ENCODE results near the gene TBX6.

TBX6 gene

GRCh38 chr16:30054959-30055553 is 36.7 kb downstream of the TBX6 start:
- POLR2A ChIA-PET = interaction anchor here (1.7 kb wide), 1 partner anchor 10 kb away, joined by 7 read pairs; the partner anchor contains the start of gene ALDOA
- CTCF ChIA-PET = interaction anchor here (0.6 to 2.1 kb wide), 17 partner anchors 8 to 355 kb away, joined by 3 to 13 read pairs (median 3); partner anchors contain the start of genes ALDOA, TBX6 and TLCD3B
- peak; percentile 78 for TF ChIP-seq CTCF (IDR thresholded peaks at IDR 0.05; ENCODE audit: control extremely low read depth, extremely low read depth, low read depth, missing control alignments)
- peak; percentile 70 for DNase-seq (ENCODE audit: extremely low spot score)

GRCh38 chr16:30054451-30054850 is 37.3 kb downstream of the TBX6 start:
- ChIA-PET CTCF (interaction anchor here (0.6 to 2.1 kb wide), 11 partner anchors 9 to 354 kb away, joined by 3 to 13 read pairs (median 4); partner anchors contain the start of gene ALDOA), POLR2A (interaction anchor here (1.7 kb wide), 1 partner anchor 11 kb away, joined by 7 read pairs; the partner anchor contains the start of gene ALDOA)
- TF ChIP-seq CTCF (IDR thresholded peaks at IDR 0.05; ENCODE audit: control extremely low read depth, extremely low read depth, low read depth, missing control alignments) = no peak
- no peak for DNase-seq (ENCODE audit: extremely low spot score)

- CTCF ChIA-PET = interaction anchor here (1.4 to 2.2 kb wide), 8 partner anchors 9 to 39 kb away, joined by 3 to 20 read pairs (median 5); partner anchors contain the start of genes ALDOA, C16orf92, TBX6 and TLCD3B
- no peak for TF ChIP-seq CTCF (IDR thresholded peaks at IDR 0.05; ENCODE audit: control extremely low read depth, extremely low read depth, low read depth, missing control alignments)
- no peak for DNase-seq (ENCODE audit: extremely low spot score)
- POLR2A ChIA-PET = no interaction called here
Observed at GRCh38 chr16:30053376-30054015, 38.2 kb downstream of the TBX6 start.

GRCh38 chr16:30052671-30053372 is 38.9 kb downstream of the TBX6 start:
- POLR2A ChIA-PET = interaction anchor here (0.6 kb wide), 1 partner anchor 409 kb away, joined by 4 read pairs; no protein-coding TSS in a partner anchor
- no peak for TF ChIP-seq CTCF (IDR thresholded peaks at IDR 0.05; ENCODE audit: control extremely low read depth, extremely low read depth, low read depth, missing control alignments)
- CTCF ChIA-PET = interaction anchor here (0.9 to 2.2 kb wide), 8 partner anchors 8 to 86 kb away, joined by 3 to 20 read pairs (median 3); partner anchors contain the start of genes ALDOA, C16orf92, TBX6 and TLCD3B
- DNase-seq (ENCODE audit: extremely low spot score) = peak; percentile 97

GRCh38 chr16:30051518-30051917 is 40.2 kb downstream of the TBX6 start:
- ChIA-PET CTCF (interaction anchor here (0.9 to 2.2 kb wide), 4 partner anchors 12 to 85 kb away, joined by 3 to 20 read pairs (median 6); partner anchors contain the start of genes ALDOA and TLCD3B), POLR2A (interaction anchor here (2.3 kb wide), 1 partner anchor 14 kb away, joined by 5 read pairs; the partner anchor contains the start of gene ALDOA)
- no peak for TF ChIP-seq CTCF (IDR thresholded peaks at IDR 0.05; ENCODE audit: control extremely low read depth, extremely low read depth, low read depth, missing control alignments)
- DNase-seq (ENCODE audit: extremely low spot score) = no peak

- POLR2A ChIA-PET = interaction anchor here (0.6 to 2.3 kb wide), 2 partner anchors 16 to 407 kb away, joined by 5 to 7 read pairs; partner anchors contain the start of gene ALDOA
- TF ChIP-seq CTCF (IDR thresholded peaks at IDR 0.05; ENCODE audit: control extremely low read depth, extremely low read depth, low read depth, missing control alignments) = no peak
- CTCF ChIA-PET = interaction anchor here (1.0 kb wide), 1 partner anchor 18 kb away, joined by 3 read pairs; no protein-coding TSS in a partner anchor
- DNase-seq (ENCODE audit: extremely low spot score) = no peak
Observed at GRCh38 chr16:30049871-30050270, 41.9 kb downstream of the TBX6 start.
